GM12873 (cell line): Measurements from ENCODE around the gene LIPC.

Source experiments
- TF ChIP-seq, protein P1 (sequence below): IDR thresholded peaks from 2 replicates; pipeline ENCODE4 v1.5.1; 2012; ENCODE audit warnings: low read depth, mild to moderate bottlenecking, moderate library complexity, low read length, control low read depth; ENCODE audit not compliant: insufficient read depth; ENCODE audit errors: missing control alignments

The LIPC gene

DNA sequence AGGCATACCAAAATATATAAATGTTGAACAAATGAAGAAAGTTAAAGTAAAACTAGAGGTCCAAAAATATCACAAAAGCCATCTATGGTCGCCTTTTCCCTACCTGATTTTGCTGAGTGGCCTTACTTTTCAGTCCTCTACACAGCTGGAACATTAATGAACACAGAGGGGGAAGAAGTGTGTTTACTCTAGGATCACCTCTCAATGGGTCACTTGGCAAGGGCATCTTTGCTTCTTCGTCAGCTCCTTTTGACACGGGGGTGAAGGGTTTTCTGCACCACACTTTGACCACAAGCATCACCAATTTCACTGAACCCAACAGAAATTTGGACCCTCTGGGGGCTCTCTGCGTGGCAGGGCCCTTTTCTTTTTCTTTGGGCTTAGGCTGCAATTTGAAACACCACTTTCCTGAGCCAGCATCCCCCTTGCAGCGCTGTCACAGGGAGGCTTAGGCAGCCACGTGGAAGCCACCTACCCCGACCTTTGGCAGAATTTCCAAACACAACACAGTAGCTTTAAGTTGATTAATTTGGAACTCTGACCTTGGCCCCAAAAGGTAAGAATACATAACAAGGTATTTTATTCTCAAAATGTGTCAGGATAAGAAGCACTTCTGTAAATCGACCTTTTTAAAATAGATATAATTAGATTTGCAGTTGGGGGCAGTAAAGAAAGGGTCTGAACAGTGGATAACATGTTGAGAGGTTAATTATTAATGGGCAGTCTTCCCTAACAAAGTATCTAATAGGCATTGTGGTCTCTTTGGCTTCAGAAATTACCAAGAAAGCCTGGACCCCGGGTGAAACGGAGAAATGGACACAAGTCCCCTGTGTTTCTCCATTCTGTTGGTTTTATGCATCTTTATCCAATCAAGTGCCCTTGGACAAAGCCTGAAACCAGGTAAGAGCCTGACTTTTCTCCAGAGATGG is at the start of gene LIPC:
TSS of gene LIPC (plus strand) at position 771 of the 929 bp plus-strand sequence. CDS start at position 813, 42 bp downstream.
- TF ChIP-seq, protein P1, sequence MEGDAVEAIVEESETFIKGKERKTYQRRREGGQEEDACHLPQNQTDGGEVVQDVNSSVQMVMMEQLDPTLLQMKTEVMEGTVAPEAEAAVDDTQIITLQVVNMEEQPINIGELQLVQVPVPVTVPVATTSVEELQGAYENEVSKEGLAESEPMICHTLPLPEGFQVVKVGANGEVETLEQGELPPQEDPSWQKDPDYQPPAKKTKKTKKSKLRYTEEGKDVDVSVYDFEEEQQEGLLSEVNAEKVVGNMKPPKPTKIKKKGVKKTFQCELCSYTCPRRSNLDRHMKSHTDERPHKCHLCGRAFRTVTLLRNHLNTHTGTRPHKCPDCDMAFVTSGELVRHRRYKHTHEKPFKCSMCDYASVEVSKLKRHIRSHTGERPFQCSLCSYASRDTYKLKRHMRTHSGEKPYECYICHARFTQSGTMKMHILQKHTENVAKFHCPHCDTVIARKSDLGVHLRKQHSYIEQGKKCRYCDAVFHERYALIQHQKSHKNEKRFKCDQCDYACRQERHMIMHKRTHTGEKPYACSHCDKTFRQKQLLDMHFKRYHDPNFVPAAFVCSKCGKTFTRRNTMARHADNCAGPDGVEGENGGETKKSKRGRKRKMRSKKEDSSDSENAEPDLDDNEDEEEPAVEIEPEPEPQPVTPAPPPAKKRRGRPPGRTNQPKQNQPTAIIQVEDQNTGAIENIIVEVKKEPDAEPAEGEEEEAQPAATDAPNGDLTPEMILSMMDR: no peak

DNA sequence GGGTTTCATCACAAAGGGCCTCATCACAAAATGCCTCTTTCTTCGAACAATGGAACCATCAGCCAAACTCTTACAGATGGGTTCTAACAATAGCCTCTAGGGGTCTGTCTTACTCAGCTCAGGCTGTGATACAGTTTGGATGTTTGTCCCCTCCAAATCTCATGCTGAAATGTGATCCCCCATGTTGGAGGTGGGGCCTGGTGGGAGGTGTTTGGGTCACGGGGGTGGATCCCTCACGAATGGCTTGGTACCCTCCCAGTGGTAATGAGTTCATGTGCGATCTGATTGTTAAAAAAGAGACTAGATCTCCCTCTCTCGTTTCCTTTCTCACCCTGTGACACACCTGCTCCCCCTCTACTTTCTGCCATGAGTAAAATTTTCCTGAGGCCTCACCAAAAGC is 47.9 kb upstream of the LIPC start:
- TF ChIP-seq, protein P1: peak; percentile 7

DNA sequence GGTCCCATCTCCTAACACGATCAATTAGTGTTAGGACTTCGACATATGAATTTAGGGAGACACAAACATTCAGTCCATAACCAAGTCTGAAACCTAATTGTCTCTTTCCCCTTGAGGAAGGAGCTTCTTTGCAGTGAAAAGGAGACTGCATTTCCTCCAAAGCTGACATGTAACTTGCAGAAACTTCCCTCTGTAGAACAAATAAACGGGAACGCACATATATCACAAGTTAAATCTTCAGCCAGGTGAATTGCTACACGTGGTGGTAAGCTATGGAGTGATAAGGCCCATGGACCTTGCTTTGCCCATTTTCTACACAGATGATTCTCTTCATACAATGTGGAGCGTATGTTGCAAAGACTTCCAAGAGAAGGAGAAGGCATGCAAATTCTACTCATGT is 47.1 kb upstream of the LIPC start:
- TF ChIP-seq, protein P1: no peak

DNA sequence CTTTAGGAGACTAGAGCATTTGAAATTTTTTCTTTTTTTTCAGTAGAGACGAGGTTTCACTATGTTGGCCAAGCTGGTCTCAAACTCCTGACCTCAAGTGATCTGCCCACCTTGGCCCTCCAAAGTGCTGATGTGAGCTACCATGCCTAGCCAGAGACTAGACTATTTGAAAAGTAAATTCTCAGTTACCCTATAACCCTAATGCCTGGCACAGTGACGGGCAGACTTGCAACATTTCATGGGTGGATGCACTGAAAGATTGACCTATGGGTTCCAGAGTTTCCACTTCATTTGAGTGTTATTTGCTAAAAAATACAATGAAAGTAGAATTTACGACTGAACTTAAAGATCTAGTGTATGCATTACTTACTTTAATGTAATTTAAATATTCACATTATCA is 45.7 kb upstream of the LIPC start:
- TF ChIP-seq, protein P1: no peak

DNA sequence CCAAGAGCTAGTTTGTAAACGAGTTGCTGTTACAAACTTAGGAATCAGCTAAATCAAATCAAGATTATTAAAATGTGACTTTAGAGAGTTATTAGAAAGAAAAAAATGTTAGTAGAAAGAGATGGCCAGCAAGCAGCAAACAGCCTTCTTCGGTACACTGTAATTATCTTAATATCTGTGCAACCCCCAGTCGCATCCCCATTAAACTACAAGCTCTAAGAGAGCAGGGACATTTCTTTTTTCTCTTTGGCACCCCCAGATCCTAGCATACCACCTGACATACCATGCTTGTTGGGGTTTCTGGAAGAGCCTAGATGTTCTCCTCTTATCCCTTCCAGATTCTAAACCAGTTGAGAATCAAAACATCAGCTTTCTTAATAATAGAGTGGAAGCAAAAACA is 45.1 kb upstream of the LIPC start:
- TF ChIP-seq, protein P1: no peak

DNA sequence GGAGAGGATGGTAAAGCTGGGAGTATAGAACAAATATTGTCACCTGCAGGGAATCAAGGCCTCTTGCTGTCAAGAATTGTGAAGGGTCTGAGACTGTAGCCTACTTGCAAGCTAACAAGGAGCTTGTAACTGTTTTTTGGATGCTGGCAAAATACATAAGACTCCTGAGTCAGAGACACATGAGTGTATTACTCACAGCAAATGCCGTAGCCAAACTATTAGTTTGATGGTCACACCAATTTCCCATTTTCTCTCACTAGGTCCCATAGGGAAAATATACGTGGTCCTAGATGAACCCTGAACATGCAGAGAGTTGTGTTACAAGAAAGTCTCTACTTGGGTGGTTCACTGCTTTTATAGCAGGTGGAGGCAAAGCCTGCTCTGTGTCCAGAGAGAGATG is 44.7 kb upstream of the LIPC start:
- TF ChIP-seq, protein P1: no peak

DNA sequence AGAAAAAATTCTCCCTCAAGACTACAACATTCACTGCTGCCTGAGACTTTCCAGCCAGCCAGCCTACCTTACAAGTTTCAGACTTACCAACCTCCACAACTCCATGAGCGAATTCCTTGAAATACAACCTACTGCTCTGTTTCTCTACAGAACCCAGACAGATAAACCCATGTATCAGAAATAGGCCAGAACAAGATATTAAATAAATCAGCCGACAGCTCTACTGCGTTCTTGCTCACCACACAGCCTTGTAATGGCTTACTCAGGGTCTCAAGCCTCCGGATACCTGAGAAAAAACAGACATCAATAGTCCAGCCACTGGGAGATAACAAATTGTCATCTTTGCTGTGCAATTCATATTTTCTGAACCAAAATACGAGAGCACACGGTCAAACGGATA is 43.6 kb upstream of the LIPC start:
- TF ChIP-seq, protein P1: no peak
